Activated T-cell treated with anti-CD3 and anti-CD28 coated beads, Interleukin-2, amount 50 U/mL, for 48 hours (primary cell): Measurements from ENCODE around the gene OR52D1.

Experiments used
- DNase-seq, 2 experiments: peaks; one replicate each; pipeline ENCODE4 v3.0.0-alpha.2; 2020

Gene OR52D1

GRCh38 chr11:5514841-5515240, 26.4 kb downstream of the OR52D1 start:
- DNase-seq = no peak

GRCh38 chr11:5516599-5516998, 28.1 kb downstream of the OR52D1 start, which contains the start of gene UBQLNL:
TSS of gene UBQLNL (minus strand) at chr11:5516699. CDS start at chr11:5516441, 258 bp downstream.
- no peak for DNase-seq

GRCh38 chr11:5521540-5521939, 33.1 kb downstream of the OR52D1 start:
- no peak for DNase-seq

GRCh38 chr11:5522308-5522707, 33.8 kb downstream of the OR52D1 start:
- DNase-seq = no peak

GRCh38 chr11:5524756-5525155, 36.3 kb downstream of the OR52D1 start:
- DNase-seq = no peak

GRCh38 chr11:5527716-5528115, 39.2 kb downstream of the OR52D1 start:
- no peak for DNase-seq

- no peak for DNase-seq
These were observed 40.0 kb downstream of the OR52D1 start for GRCh38 chr11:5528495-5528894.

GRCh38 chr11:5531053-5531831, 42.8 kb downstream of the OR52D1 start:
- no peak for DNase-seq

- DNase-seq = no peak
These were observed 45.6 kb downstream of the OR52D1 start for GRCh38 chr11:5534046-5534445.

- DNase-seq = no peak
These were observed 48.0 kb downstream of the OR52D1 start for GRCh38 chr11:5536482-5536881.
